ENCODE measurements around the gene HBEGF.

HBEGF gene

GRCh38 chr5:140331638-140332037 is 14.8 kb downstream of the HBEGF start:
- DNase-seq, result no peak

GRCh38 chr5:140329739-140330481 is 16.5 kb downstream of the HBEGF start:
- DNase-seq, result no peak

GRCh38 chr5:140328036-140328764 is 18.2 kb downstream of the HBEGF start:
- DNase-seq, result no peak

- DNase-seq, result no peak
Measured at GRCh38 chr5:140327589-140327988, 18.8 kb downstream of the HBEGF start.

GRCh38 chr5:140325486-140325885 is 20.9 kb downstream of the HBEGF start:
- DNase-seq, result no peak

- no peak for DNase-seq
Measured at GRCh38 chr5:140324617-140325241, 21.7 kb downstream of the HBEGF start.

- no peak for DNase-seq
Measured at GRCh38 chr5:140324041-140324600, 22.3 kb downstream of the HBEGF start.

GRCh38 chr5:140322751-140323731 is 23.4 kb downstream of the HBEGF start:
- no peak for DNase-seq

- no peak for DNase-seq
Measured at GRCh38 chr5:140321796-140322195, 24.6 kb downstream of the HBEGF start.

- DNase-seq, result no peak
Measured at GRCh38 chr5:140319833-140320232, 26.6 kb downstream of the HBEGF start.

GRCh38 chr5:140318792-140319191 is 27.6 kb downstream of the HBEGF start:
- DNase-seq, result no peak

- DNase-seq, result no peak
Measured at GRCh38 chr5:140317859-140318258, 28.5 kb downstream of the HBEGF start.

GRCh38 chr5:140312791-140313189 is 33.6 kb downstream of the HBEGF start:
- DNase-seq, result no peak

- no peak for DNase-seq
Measured at GRCh38 chr5:140312067-140312790, 34.2 kb downstream of the HBEGF start.

GRCh38 chr5:140311011-140311467 is 35.4 kb downstream of the HBEGF start:
- no peak for DNase-seq

- no peak for DNase-seq
Measured at GRCh38 chr5:140310434-140310833, 36.0 kb downstream of the HBEGF start.

- no peak for DNase-seq
Measured at GRCh38 chr5:140309706-140310249, 36.6 kb downstream of the HBEGF start.

GRCh38 chr5:140305471-140305870 is 40.9 kb downstream of the HBEGF start:
- no peak for DNase-seq

- DNase-seq, result no peak
Measured at GRCh38 chr5:140303966-140304365, 42.4 kb downstream of the HBEGF start.

- DNase-seq, result peak; percentile 79
Measured at GRCh38 chr5:140302786-140303639, 43.4 kb downstream of the HBEGF start, which contains the start of gene PFDN1. Gene PFDN1 (minus strand): TSS chr5:140303101. CDS start chr5:140303073, 28 bp downstream.
